GM19397 (cell line): Measurements from ENCODE around the gene TENT5C.

Experiments
- ATAC-seq: cut with Tn5 transposase; IDR thresholded peaks from one replicate; pipeline ENCODE4 v1.9.1; 2021; ENCODE audit warnings: mild to moderate bottlenecking, moderate library complexity; ENCODE audit not compliant: unreplicated experiment

TENT5C gene

DNA sequence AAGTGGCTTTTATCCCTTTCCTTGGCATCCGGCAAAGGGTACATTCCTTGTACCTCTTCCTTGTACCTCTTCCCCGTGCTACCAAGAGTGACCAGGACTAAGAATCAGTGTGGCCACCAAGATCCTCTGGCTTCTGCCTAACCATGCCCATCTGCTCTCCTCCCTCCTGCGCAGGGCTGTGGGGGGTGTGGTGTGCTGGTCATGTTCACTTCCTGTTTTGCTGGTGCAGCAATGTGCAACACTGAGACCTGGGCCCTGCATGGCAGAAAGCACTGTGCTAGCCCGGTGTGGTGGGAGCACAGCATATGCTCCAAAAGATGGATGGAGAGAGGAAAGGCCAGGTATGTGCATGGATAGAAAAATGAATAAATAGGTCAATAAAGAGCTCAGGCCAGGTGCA lies 33.3 kb upstream of the TENT5C start:
- ATAC-seq, result peak; percentile 64

DNA sequence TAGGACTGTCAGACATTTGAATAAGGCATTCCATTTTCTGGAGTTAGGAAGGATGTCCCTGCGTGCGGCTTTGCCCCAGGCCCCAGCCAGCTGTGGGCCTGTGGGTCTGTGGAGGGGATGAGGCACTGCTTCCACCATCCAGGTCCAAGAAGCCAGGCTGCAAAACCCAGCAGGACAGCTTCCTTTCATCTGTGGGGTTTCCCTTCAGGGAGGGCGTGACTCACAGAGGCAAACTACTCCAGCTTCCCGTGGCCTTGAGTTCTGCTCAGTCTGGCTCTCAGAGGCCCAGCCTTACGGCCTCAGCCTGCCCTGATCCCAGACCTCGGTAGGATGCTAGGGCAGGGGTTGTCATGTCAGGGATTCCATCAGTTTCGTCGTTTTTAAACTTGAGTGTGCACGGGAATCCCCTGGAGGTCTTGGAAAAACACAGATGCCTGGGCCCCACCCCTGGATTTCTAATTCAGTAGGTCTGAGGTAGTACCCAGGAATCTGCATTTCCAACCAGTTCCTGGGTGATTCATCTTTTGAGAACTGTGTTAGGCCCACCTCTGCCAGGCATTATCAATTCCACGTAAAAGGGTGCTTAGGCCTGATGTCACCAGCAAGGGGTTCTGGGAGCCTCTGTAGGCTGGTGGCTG lies 32.3 kb upstream of the TENT5C start:
- no peak for ATAC-seq

DNA sequence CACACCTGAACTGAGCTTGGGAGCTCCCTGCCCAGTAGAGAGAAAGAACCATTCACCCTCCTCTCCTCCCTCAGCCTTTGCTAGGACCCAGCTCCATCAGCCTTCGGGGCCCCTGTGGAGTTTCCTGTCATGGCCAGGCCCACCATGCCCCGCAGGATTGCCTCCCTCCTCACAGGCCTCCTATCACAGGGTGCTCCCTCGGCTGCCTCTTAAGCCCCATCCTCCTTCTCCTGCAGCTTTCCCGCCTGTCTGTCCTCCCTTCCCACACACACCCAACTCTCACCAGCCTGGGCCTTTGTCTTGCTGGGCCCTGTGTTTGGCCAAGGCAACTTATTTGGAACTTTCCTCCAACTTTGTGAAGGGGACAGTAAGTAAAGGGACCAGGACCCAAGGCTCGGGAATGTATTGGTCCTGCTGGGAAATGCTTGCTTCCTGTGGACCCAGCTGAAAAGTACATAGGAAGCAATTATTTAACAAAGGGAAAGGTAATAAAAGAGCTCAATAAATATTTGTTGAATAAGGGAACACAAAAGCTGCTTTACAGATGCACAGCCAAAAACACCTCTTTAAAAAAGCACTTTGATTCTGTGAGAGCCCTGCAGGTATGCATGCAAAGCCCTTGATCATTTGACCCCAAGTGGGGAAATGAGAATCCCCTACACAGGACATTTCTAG lies 31.6 kb upstream of the TENT5C start:
- no peak for ATAC-seq

DNA sequence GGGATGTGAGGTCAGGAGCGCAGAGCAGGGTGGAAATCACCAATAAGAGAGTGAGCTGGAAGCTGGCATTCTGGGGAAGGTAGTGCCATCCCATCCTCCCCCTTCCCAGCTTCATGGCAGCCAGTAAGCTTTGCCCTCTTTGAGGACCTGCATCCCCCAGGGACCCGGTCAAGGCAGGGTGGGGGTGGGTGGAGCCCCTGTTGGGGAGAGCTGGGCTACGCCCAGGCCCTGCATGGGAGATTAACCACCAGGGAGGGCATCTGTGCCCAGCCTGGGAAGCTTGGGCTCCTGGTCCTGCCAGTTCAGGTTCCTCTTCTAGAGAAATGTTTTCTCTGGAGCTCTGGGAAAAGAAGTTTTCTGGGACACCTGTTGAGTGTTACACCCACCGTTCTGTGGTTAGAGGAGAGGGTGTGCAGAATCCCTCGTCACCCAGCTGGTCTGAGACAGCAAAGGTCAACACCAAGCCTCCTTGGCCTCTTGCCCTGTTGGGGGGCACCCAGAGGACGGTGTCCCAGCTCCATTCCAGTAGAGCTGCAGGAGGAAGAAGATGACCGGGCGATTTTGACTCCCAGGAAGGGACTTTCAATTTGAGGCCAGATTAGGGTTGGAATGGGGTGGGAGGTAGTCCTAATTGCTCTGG lies 30.1 kb upstream of the TENT5C start:
- no peak for ATAC-seq

DNA sequence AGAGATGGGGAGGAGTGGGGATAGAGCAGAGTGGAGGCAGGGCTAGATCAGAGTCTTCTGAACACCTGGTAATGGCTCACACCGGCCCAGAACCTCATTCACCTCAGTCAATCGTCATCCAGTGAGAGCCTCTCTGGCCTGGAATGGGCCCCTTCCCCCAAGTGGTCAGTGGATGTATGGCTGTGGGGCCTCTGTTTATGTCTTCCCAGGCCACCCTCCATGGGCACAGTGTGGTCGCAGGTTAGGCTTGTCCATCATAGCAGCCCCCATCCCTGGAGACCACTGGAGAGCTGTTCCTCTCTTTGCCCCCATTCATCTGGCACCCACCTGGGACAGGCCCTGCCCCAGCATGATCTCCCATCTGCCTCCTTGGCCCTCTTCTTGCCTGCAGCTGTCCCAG lies 29.6 kb upstream of the TENT5C start:
- ATAC-seq, result no peak

DNA sequence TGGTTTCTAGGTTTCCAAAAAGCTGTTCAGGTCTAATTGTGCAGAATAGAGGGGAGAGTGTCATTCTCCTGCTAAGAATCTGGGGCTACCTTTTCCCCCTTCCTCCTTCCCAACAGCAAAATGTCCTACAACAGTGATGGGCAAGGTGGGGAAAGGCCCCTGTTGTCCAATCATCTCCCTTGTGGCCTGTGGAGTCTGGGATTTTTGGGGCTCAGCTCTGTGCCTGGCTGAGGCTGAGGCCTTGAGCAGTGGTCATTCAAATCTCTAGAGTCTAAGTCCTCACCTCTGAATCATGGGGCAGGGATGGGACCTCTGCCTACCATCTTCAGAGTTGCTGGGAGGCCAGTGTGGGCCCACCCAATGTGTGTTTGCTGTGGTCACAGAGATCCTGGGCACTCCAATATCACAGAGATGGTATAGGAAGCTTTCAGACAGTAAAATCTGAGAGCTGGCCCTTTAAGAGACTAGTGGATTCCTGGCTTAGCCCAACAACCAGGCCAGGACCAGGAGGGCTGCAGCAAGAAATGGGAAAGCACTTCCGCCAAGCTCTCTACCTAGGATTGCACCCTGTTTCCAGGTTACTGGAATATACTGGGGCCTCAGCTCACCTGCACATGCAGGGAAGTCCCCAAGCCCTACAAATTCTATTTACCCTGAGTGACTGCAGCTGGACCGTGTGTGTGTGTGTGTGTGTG lies 28.5 kb upstream of the TENT5C start:
- no peak for ATAC-seq

DNA sequence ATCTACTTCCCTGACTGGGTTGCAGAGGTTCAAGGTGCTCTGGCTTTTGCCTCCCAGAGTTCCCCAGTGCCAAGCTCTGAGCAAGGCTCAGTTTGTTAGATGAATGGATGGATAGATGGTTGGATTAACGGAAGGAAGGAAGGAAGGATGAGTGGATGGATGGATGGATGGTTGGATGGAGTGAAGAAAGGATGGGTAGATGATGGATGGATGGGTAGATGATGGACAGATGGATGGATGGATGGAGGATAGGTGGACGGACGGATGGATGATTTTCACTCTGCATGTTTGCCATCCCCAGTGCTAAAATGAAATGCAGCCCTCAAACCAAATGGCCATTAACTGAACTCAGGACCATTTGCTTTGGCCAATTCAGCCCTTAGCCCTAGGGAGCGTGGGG lies 27.4 kb upstream of the TENT5C start:
- no peak for ATAC-seq

DNA sequence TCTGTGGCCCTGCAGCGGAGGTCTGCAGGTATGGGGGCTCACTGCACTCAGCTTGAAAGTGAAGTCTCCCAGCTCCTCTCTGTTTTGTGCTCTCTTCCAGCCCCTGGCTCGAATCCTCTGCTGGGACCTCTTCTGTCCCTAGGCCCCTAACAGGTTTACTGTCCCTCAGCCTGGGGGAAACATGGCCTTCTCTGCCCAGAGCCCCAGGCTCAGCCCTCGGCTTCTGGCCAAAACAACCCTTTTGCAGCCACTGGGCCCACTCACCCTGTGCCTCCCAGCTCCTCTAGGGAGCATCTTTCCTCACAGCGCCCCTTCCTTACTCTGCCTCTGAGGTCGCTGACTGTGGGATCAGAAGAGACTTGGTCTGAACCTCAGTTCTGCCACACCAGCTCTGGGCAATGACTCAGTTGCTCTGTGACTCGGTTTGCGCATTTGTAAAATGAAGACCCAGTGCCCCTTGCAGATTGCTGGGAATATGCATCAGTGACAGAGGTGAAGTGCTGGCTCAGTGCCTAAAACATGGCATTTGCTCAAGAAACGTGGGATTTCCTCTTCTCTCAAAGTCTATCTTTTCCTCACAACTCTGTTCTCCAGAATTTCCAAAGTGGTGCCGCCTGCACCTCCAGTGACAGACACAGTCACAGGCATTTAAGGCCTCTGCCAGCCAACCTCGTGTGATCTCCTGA lies 26.5 kb upstream of the TENT5C start:
- no peak for ATAC-seq

DNA sequence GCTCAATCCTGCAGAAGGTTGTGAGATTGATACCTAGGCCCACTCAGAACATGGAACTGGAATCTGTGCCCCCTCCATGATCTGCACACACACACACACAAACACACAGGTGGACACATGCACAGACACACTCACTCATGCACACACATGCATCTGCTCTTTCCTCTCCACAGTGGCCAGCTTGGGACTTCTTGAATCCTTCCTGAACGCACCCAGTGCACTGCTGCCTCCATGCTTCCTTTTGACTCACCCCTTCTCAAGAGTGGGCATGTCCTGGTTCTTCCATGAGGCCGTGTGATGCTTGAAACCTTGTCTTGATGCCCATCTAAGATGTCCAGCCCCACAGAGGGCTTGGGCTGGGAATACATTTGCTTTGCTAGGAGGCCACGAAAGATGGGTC lies 25.4 kb upstream of the TENT5C start:
- no peak for ATAC-seq

DNA sequence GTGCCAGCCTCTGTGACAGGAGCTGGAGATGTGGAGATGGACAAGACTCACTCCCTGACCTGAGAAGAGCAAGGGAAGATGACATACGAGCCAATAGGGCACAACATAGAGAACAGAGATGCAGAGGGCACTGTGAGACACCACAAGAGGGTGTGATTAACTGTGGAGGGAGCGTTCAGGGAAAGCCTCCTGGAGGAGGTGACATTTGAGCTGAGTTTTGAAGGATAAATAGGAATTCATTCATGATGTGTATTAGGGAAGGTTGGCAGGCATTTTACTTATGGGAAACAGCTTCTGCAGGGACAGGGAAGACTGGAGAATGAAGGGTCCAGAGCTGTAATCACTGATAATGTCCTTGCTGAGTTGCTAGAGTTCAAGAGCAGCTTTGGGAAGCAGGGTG lies 25.0 kb upstream of the TENT5C start:
- ATAC-seq, result no peak

DNA sequence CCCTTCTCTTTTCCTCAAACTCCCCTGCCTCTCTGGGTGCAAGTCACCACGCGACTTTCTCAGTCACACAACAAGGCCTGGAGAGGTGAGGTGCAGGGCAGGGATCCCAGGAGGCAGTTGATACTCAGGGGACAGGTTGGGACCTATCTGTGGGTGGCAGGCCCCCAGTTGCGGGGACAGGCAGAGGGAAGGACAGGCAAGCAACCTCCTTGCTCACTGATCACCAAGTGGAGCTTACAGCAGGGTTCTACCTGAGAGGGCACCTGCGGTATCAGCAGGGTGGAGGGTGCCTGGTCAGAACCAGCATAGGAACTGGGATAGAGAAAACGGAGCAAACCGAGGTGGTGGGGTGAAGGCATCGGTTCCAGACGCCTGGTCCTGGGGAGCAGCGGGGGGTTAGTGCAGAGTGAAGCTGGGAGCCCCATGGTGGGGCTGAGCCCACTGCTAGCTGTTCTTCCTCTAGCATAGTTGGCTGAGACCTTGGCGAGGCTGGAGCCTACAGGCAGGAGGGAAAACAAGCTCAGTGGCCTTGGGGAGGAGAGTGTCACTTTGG lies 24.4 kb upstream of the TENT5C start:
- no peak for ATAC-seq

DNA sequence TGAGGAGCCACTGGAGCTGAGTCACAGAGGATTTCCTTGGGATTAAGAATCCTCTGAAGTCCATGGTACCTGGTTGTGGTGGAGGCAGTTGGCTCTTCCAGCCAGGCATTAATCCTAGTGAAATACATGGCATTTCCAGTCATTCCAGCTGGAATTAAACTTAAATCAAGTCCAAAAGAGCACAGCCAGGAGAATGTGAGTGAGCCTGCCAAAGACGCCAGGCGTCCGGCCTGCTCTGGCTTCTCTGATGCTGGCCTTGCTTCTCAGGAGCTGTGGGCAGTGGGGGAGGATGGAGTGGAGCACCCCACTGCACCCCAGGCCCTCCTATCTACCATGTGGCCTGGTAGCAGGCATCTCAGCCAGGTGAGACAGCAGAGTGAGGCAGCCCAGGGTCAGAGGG lies 23.4 kb upstream of the TENT5C start:
- ATAC-seq, result no peak

DNA sequence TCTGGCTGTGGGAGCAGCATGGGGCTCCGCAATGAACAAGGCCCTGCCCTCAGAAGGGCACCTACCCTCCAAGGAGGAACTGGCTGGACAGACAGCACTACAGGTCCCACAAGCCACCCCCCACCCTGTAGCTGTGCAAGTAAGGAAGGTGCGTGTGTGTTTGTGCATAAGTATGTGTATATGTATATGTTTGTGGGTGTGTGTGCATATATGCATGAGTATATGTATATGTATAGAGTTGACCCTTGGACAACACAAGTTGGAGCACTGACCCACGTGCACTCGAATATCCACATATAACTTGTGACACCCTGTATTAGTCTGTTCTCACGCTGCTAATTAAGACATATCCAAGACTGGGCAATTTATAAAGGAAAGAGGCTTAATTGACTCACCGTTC lies 22.6 kb upstream of the TENT5C start:
- ATAC-seq, result no peak

DNA sequence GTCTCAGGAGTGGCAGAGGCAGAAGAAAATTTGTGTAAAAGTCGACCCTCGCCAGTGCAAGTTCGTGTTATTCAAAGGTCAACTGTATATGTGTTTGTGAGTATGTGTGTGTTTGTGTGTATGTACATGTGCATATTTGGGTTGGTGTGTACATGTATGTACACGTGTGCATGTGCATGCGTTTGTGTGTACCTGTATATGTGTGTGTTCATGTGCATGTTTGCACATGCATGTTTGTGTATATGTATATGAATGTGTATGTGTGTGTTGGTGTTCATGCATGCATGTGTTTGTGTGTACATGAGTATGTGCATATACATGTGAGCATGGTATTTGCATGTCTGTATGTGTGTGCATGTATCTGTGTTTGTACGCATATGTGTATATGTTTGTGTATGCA lies 21.7 kb upstream of the TENT5C start:
- no peak for ATAC-seq

DNA sequence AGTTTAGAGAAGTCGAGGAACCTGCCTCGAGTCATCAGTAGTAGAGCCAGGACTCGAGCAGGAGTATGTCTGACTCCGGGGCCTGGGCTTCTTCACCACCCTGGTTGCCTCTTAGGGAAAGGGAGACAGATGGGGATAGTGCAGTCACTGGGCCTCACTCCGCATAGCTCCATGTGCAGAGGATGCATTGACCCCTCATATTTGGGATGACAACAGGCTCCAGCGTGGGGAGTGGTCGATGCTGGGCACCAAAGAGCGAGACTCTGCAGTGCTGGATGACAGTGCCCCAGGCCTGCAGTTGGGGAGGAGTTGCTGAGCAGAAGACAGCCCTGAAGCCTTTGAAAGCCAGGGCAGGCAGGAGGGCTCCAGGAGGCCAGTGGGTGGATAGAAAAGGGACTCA lies 20.8 kb upstream of the TENT5C start:
- no peak for ATAC-seq

DNA sequence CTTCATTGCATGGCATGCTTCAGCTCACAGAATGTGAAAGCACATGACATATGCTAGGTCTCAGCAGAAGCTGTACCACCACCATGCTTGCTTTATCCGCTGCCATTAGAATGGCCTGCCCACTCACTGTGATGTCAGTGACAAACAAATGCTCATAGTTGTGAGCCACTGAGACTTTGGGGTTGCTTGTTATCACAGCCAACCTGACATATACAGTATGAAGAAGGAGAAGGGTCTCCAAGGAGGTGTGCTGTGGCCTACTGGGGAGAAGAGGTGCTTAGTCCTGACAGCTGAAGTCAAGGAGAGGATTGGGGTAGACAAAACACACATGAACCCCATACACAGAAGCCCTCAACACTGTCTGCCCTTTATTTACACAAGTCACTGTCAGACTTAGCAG lies 19.5 kb upstream of the TENT5C start:
- no peak for ATAC-seq

DNA sequence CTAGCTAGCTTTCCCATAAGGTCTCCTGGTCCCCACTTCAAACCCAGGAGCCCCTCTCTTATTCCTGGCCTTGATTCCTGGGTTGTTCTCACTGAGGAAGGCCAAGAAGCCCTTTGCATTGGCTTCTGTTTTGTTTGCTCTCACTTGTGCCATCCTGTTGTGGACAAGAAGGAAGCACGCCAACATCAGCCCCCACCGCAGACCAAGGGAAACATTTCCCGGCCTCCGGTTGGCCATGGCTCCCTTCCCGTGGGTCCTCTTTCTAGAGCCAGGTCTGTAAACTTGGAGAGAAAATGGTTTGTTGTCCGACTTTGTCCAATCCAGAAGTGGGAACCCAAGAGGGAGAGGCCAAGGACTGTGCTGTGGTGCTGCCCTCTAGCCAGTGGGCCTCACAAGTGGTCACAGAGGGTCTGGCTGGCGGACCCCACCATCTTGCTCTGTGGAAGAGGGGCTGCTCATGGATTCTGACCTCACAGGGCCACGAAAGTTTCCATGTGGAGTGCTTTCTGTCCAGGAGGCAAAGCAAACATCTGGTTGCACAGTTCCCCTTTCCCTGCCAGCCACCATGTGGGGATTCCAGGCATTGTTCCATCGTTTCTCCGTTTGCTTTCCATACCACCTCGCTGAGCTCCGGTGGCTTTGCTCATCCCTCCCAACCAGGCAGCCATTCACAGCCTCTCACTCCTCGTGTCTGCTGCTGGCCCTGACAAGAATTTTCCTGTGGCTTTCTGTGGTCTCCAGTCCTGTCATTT lies 18.9 kb upstream of the TENT5C start:
- no peak for ATAC-seq

DNA sequence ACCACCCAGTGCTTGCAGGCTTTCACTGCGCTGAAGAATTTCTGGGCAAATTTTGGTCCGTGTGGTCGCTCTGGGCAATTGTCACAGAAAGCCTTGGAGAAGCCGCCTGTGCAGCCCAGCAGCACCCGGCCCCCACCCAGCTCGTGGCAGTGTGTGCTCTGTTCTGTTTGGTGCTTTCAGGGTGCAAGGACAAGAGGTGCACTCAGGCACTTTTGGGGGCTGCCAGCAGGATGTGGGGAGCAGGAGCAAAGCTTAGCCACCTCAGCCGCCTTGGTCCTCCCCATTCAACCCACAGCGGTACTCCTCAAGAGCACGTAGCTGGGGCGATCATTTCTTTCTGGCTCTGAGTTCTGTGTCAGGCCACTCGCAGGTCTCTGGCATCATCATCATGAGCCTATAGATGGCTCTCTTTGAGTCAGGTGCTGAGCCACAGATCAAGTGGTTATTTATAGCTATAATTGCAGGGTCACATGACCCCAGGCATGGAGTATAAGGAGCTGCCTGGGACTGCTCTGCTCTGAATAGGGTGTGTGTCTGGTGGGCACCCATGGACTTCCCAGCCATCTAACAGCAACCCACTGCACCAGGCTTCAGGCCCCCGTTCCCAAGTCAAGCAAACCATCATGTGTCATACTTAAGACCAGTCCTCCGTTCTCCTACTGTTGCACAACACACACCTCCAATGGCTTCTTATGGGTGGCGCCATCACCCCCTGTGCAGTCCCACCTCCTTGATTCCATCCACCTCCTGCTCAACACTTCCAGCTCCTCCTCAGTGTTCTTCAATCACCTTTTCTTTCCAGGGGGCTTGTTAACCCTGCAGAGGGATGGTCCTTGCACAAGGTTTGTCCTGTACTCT lies 18.1 kb upstream of the TENT5C start:
- ATAC-seq, result no peak

DNA sequence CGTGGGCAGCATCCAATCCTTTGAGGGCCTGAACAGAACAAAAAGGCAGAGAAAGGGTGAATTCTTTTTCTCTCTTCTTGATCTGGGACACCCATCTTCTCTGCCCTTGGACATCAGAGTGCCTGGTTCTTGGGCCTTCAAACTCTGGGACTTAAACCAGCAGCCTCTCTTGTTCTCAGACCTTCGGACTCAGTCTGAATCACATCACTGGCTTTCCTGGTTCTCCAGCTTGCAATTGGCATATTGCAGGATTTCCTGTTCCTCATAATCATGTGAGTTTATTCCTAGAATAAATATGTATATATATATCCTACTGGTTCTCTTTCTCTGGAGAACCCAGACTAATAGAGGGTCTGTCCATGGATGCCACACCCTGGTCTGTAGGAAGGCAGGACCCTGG lies 16.3 kb upstream of the TENT5C start:
- ATAC-seq, result no peak
